ENCODE data around the gene IP6K1. TPM values are rescaled to one million over a fixed set of nuclear protein-coding genes. Genes with fewer than 3 reads are reported as not detected.

IP6K1 gene
- total RNA-seq, 2 experiments from 2014 or later: 35.2 to 40.2 TPM

DNA sequence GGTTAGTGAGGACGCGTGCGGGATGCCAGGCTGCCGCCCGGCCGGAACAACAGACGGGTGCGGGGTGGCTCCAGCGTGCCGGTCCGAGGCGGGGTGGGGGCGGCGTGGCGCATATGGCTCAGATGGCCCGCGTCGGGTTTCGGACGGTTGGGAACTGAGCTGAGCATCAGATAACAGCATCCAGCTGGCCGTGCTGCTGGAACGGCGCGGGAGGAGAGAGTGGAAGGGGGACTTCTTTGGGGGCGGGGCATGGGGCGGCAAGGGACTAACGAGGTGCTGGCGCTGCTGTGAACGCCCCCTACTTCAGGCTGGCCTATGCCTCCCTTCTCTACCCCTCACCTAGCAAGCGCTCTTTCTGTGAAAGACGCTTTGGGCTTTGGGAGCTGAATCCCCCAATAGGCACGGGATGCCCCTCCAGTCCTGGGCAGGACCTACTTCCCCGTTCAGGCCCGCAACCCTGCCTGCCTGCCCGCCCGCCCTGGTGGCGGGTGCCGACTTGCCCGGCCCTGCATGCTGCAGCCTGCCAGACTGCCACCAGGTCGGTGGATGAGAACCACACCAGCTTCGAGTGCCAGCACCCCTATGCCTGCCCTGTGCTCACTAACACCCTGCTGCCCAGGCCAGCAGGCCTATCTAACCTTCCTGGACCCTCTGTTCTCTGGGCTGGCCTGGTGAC lies 17.3 kb upstream of the IP6K1 start:
- Mint-ChIP-seq H3K36me3 (peaks cover 6% of the 10 kb centered on the region), H3K4me3 (peak overlapping the region; percentile 88), H3K27me3 (peaks cover 24% of the 10 kb centered on the region), H3K27ac (no peak overlapping the region), H3K9me3 (no peaks in the 10 kb centered on the region), H3K4me1 (peaks cover 49% of the 10 kb centered on the region)
- POLR2A ChIA-PET: interaction anchor here (0.6 to 6.5 kb wide), 18 partner anchors 8 to 536 kb away, joined by 3 to 72 read pairs (median 6); partner anchors contain the start of genes AMIGO3, GMPPB, IP6K1 and MON1A
- ATAC-seq (ENCODE audit: low read depth) (peak; percentile 8), DNase-seq (peak; percentile 66)

DNA sequence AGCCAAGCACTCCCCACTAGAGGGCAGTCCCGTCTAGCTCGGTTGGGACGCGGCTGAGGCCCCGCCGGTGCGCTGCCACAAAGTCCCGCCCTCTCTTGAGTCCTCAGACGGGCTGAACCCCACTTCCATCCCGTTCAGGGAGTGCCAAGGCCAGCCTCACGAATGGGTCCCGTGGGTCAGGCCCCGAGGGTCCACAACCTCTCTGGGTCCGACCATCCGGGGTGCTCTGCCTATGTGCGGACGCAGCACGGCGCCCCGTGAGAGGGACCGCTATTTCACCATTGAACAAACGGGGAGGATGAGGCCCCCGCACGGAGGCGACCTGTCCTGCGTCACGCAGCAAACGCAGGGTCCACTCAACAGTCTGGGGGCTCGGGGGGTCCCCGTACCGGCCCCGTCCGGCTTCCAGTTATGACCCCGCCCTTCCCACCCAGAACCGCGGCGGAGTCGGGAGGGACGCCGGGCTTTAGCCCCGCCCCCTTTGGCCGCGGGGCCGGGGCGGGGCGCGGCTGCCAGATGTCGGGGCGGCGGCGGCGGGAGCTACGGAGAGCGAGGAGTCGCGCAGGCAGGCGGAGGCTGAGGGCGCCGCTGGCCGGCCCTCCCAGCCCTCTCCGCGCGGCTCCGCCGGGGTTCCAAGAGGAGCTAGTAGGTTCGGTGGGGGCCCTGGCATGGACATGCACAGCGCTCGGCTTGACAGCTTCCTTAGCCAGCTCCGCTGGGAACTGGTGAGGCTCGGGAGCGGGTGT lies 16.6 kb upstream of the IP6K1 start, which contains the start of gene INKA1:
Gene INKA1 (plus strand): TSS at position 543 of the 746 bp plus-strand sequence. CDS start 132 bp downstream, at position 675.
- Mint-ChIP-seq H3K4me1 (peaks cover 42% of the 10 kb centered on the region), H3K9me3 (no peaks in the 10 kb centered on the region), H3K36me3 (peaks cover 4% of the 10 kb centered on the region), H3K4me3 (peak within 1 kb of the TSS; percentile 88), H3K27me3 (peaks cover 24% of the 10 kb centered on the region), H3K27ac (peak within 1 kb of the TSS; percentile 74)
- ATAC-seq (ENCODE audit: low read depth) (peak; percentile 80), DNase-seq (peak; percentile 89)
- POLR2A ChIA-PET: interaction anchor here (0.7 to 6.5 kb wide), 18 partner anchors 8 to 537 kb away, joined by 3 to 72 read pairs (median 6); partner anchors contain the start of genes AMIGO3, GMPPB, IP6K1 and MON1A

DNA sequence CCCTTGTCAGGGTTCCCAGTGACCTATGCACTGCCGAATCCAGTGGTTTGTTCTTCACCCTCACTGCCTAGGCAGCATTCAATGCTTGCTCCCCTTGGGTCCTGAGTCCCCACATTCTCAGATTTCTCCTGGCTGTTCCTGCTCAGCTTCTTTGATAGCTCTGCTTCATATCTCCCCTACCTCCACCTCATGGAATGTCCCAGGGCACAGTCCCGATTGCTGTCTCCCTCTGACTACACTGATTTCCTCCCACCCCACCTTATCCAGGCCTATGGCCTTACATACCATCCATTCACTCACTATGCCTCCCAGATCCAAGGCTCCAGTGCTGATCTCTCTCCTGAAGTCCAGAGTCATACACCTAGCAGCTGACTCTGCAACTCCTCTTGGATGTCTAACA lies 14.8 kb upstream of the IP6K1 start:
- ATAC-seq (ENCODE audit: low read depth) (no peak), DNase-seq (no peak)
- Mint-ChIP-seq H3K36me3 (peaks cover 3% of the 10 kb centered on the region), H3K4me3 (no peak overlapping the region), H3K4me1 (peaks cover 25% of the 10 kb centered on the region), H3K27me3 (peaks cover 29% of the 10 kb centered on the region), H3K27ac (no peak overlapping the region), H3K9me3 (no peaks in the 10 kb centered on the region)
- POLR2A ChIA-PET: interaction anchor here (5.4 to 6.5 kb wide), 2 partner anchors 13 to 37 kb away, joined by 65 to 72 read pairs; partner anchors contain the start of gene UBA7

DNA sequence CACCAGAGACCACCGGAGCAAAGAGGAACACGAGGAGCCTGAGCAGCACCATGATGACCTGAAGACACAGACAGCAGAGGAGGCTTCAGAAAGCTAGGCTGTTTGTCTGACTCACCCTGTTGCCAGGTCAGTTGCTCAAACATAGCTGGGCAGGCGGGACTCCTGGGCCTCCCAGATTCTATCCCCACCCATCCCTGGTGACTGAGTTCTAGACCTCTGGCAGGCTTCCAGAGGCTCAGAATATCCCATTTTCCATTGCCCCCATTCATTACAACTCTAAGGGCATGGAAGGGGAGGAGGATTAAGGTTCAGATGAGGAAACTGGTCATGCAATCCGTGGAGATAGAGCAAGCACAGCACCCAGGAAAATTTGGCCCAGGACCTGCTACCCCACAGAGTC lies 13.4 kb upstream of the IP6K1 start, which contains the start of gene CDHR4:
Gene CDHR4 (minus strand): TSS at position 113 of the 400 bp plus-strand sequence. CDS start 61 bp downstream, at position 52.
- peaks cover 29% of the 10 kb centered on the region for H3K27me3 Mint-ChIP-seq
- ATAC-seq (ENCODE audit: low read depth) (no peak), DNase-seq (no peak)
- H3K27ac Mint-ChIP-seq: no peak within 1 kb of the TSS
- H3K4me3 Mint-ChIP-seq: no peak within 1 kb of the TSS
- no peaks in the 10 kb centered on the region for H3K9me3 Mint-ChIP-seq
- peaks cover 13% of the 10 kb centered on the region for H3K4me1 Mint-ChIP-seq
- H3K36me3 Mint-ChIP-seq: no peaks in the 10 kb centered on the region
- POLR2A ChIA-PET: no interaction called here

DNA sequence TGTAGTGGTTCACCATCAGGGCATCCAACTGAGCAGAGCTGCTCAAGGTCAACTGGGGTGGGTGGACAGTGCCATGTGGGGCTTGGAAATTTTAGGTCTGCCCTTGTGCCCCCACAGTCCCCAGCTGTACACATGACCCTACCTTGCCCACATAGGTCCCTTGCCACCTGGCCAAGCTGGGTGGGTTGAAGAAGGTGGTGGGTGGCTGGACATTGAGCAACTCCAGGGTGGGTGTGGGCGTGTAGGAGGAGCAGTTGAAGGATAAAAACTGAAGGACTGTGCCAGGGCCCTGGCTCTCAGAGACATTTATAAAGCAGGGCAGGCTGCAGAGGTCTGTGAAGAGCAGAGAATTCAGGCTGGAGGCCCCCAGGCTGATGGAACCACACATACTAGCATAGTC lies 12.8 kb upstream of the IP6K1 start:
- DNase-seq (no peak), ATAC-seq (ENCODE audit: low read depth) (no peak)
- H3K27ac Mint-ChIP-seq: no peak overlapping the region
- no peaks in the 10 kb centered on the region for H3K36me3 Mint-ChIP-seq
- POLR2A ChIA-PET: no interaction called here
- H3K4me1 Mint-ChIP-seq: peaks cover 11% of the 10 kb centered on the region
- peaks cover 29% of the 10 kb centered on the region for H3K27me3 Mint-ChIP-seq
- H3K4me3 Mint-ChIP-seq: no peak overlapping the region
- H3K9me3 Mint-ChIP-seq: no peaks in the 10 kb centered on the region

DNA sequence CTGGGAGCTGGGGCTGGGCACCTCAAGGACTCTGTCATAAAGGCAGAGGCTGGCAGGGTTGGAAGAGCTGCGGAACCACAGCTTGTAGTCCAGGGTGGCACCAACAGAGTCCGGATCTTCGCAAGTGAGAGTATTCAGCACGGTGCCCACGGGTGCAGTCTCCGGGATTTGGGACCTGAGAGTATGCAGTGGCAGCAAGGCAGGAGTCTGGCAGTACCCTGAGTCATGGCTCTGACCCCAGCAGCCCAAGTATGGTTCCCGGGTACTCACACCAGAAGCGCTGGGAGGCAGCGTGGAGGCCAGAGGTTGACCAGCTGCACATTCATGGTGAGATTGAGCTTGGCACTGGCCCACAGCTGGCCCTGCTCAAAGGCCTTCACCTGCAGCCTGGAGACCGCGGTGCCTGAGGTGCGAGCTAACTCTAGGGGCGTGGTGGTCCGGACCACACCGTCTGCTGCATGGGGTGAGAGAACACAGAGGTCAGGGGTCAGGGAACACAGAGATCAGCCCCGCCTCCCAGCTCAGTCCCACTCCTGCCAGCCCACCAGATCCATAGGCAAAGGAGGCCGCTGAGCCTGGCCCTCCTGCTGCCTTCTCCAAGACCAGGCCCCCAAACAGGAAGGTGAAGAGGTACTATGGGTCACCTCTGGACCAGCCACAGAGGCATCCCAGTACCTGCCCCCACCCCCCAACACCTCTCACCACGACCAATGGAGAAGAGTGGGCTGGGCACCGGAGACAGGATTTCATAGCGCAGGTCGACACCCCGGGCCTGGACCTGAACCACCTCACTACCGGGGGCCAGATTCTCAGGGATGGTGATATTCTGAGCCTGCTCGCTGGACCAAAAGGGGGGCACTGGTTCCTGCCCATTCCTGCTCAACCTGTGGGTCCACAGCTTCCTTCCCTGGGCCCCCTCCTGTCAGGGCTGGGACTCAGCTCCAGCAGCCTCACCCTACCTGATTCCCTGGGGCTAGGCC lies 8.9 kb upstream of the IP6K1 start:
- DNase-seq (no peak), ATAC-seq (ENCODE audit: low read depth) (no peak)
- H3K36me3 Mint-ChIP-seq: no peaks in the 10 kb centered on the region
- H3K4me3 Mint-ChIP-seq: no peak overlapping the region
- no peak overlapping the region for H3K27ac Mint-ChIP-seq
- H3K9me3 Mint-ChIP-seq: no peaks in the 10 kb centered on the region
- peaks cover 1% of the 10 kb centered on the region for H3K4me1 Mint-ChIP-seq
- POLR2A ChIA-PET: no interaction called here
- H3K27me3 Mint-ChIP-seq: peaks cover 12% of the 10 kb centered on the region

DNA sequence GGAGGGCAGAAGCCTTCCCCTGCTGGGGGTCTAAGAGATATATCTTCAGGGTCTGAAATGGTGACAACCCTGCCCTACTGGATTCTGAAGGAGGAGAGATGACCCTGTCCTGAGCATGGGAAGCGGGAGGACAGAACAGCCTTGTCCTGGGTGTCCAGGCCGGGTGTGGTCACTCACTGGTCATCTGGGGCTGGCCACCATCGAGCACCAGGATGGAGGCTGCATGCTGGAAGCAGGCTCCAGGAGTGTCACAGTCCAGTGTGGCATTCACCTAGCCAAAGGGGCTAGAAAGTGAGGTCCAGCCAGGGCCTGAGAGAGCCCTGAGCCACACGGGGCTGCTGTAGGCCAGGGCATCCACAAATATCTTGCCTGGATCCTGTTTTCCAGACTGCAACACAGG lies 8.1 kb upstream of the IP6K1 start:
- no peak for DNase-seq
- Mint-ChIP-seq H3K4me1 (peaks cover 4% of the 10 kb centered on the region), H3K9me3 (no peaks in the 10 kb centered on the region), H3K27ac (no peak overlapping the region), H3K4me3 (no peak overlapping the region), H3K36me3 (no peaks in the 10 kb centered on the region), H3K27me3 (peaks cover 8% of the 10 kb centered on the region)
- POLR2A ChIA-PET: no interaction called here
- no peak for ATAC-seq (ENCODE audit: low read depth)

DNA sequence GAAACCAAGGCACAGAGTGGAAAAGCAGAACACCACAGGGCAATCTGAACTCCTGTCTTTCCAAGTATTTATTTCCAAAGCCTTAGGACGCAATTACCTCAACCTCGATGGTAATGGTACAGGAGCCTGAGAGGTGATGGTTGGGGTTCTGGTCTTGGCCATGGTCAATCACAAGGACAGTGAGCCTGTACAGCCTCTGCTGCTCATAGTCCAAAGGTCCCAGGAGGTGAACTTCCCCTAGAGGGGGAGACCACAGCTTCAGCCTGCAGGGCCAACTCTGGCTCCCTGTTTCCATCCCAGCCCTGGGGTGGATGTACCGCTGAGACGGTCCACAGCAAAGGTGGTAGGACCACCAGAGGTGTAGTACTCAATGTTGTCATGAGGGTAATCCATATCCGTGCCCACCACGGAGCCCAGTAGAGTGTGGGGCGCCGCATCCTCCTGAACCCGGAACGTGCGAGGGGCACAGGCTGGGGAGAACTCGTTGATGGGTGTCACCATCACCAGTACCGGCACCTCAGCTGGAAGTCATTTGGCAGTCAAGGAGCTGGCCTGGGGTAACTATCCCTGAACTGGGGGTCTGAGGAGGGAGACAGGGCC lies 7.2 kb upstream of the IP6K1 start:
- H3K4me3 Mint-ChIP-seq: no peak overlapping the region
- no peak overlapping the region for H3K27ac Mint-ChIP-seq
- no peaks in the 10 kb centered on the region for H3K9me3 Mint-ChIP-seq
- H3K4me1 Mint-ChIP-seq: peaks cover 4% of the 10 kb centered on the region
- H3K27me3 Mint-ChIP-seq: peaks cover 8% of the 10 kb centered on the region
- no peaks in the 10 kb centered on the region for H3K36me3 Mint-ChIP-seq
- DNase-seq: peak; percentile 22
- no peak for ATAC-seq (ENCODE audit: low read depth)
- POLR2A ChIA-PET: no interaction called here

DNA sequence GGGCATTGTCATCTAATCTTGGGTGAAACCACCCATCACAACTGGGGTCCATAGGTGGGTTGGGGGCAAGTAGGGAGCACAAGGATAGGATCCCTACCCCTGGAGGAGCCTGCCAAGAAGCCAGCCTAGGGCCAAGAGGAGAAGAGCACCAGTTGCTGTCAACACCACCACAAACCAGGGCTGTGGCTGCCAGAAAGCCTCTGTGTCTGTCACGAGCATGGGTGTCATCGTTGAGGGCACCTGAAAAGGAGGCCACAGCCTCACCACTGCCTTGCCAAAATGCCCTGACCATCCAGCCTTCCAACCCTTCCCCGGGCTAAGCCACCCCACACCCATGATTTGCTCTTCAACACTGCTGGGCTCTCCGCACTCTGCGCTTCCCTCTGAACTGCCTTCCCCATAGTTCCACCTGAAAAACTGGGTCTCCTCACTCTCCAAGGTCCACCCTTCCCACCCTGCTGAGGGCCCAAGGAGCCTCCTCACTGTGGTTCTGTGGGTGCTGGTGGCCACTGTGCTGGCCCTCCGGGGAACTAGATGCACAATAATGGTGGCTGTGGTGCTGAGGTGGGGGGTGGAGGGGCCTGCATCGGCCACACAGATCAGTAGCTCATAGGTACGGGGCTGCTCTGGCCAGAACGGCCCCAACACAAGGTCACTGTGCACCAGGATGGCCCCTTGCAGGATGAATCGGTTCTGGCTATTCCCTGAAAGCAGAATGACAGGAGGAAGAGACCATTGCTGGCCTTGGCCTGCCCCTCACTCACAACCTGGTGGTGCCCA lies 6.2 kb upstream of the IP6K1 start:
- peaks cover 8% of the 10 kb centered on the region for H3K27me3 Mint-ChIP-seq
- DNase-seq (no peak), ATAC-seq (ENCODE audit: low read depth) (no peak)
- H3K4me3 Mint-ChIP-seq: no peak overlapping the region
- H3K36me3 Mint-ChIP-seq: no peaks in the 10 kb centered on the region
- no peak overlapping the region for H3K27ac Mint-ChIP-seq
- no peaks in the 10 kb centered on the region for H3K9me3 Mint-ChIP-seq
- peaks cover 5% of the 10 kb centered on the region for H3K4me1 Mint-ChIP-seq
- POLR2A ChIA-PET: no interaction called here

DNA sequence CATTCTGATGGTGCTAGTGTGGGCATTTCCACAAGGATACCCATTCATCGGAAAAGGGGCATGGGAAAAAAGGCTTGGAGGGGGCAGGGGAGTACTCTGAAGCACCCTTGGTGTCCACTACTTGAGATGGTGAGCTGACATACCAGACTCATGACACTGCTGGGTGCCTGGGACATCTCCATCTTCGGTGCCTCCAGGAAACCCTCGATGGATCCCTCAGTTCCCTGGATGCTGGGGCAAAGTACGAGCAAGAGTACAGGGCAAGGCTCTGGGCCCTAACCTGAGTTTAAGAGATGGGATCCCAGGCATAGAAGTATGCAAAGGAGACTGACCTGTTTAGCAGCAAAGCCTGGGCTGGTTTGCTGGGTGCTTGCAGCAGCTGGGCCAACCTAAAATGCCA lies 5.2 kb upstream of the IP6K1 start:
- peak; percentile 4 for DNase-seq
- Mint-ChIP-seq H3K4me1 (peaks cover 11% of the 10 kb centered on the region), H3K27me3 (peaks cover 8% of the 10 kb centered on the region), H3K36me3 (no peaks in the 10 kb centered on the region), H3K4me3 (no peak overlapping the region), H3K9me3 (no peaks in the 10 kb centered on the region), H3K27ac (no peak overlapping the region)
- no peak for ATAC-seq (ENCODE audit: low read depth)
- POLR2A ChIA-PET: no interaction called here

DNA sequence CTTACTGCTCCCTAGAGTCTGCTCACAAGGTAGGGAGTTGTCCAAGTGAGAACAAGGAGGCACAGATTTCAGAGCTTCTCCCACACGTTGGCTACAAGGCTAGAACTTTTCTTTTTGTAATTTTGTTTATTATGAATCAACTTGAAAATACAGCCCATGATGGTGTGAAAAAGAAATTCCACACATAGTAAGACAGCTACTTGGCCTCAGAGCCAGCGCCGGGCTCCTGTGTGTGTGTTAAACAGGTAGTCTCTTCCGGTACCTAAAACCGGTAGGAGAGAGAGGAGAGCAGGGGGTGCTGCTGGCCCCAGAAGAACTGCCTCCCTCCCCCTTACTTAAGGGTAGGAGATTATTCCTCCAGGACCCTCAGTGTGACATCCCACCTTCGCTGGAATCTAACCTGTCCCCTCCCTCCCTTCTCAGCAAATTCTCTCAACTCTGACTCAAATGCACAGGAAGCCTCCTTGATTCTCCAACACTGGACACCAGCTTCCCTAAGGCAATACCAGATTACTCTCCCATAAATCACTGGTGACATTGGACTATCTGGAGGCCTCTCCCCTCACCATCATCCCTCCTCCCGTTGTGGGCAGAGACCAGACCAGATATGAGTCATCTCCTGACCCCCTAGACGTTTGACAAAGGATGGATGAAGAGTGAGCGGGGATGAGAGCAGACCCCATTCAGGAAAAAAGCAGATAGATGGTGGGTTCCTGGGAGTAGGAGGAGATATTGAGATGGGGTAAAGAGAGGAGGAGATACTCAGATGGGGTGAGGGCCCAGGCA lies 4.5 kb upstream of the IP6K1 start:
- Mint-ChIP-seq H3K9me3 (no peaks in the 10 kb centered on the region), H3K4me3 (no peak overlapping the region)

More for the DNA sequence above, 4.5 kb upstream of the IP6K1 start:
- POLR2A ChIA-PET: interaction anchor here (0.7 kb wide), 1 partner anchor 82 kb away, joined by 3 read pairs; no protein-coding TSS in a partner anchor
- DNase-seq: peak; percentile 23
- H3K36me3 Mint-ChIP-seq: no peaks in the 10 kb centered on the region
- ATAC-seq (ENCODE audit: low read depth): no peak
- H3K4me1 Mint-ChIP-seq: peaks cover 12% of the 10 kb centered on the region
- H3K27ac Mint-ChIP-seq: no peak overlapping the region
- H3K27me3 Mint-ChIP-seq: peaks cover 4% of the 10 kb centered on the region
